Body of pancreas (tissue), 4 donors: ENCODE data around the gene PACSIN2. TPM values are rescaled to one million over a fixed set of nuclear protein-coding genes. Genes with fewer than 3 reads are reported as not detected.
"Not testable (repeated sequence)": the region's sequence is repeated elsewhere in the genome, so short reads cannot be mapped to it uniquely, and the experiment has no call there.

Source experiments
- ATAC-seq: fragments of 150-250 bp; one replicate; pipeline ENCODE4 v1.9.1; 2016
- DNase-seq, 4 donors: peaks; one replicate each; pipeline ENCODE4 v3.0.0-alpha.2; 2019
- H3K27ac ChIP-seq, 4 donors: fragments of 200-600 bp; sonication (generic); 1 replicate in 3 of 4; 2 replicates in 1 of 4; pipeline versions ENCODE4 v1.5.1 to v1.6.1; 2016 to 2019; ENCODE audit warnings: mild to moderate bottlenecking in 1 of 4, mixed read lengths in 1 of 4, moderate library complexity in 1 of 4
- H3K27me3 ChIP-seq, 2 donors: fragments of 200-600 bp; sonication (generic); one replicate each; pipeline ENCODE4 v1.6.0; 2016; ENCODE audit warnings: mild to moderate bottlenecking in 1 of 2
- H3K36me3 ChIP-seq, 2 donors: fragments of 200-600 bp; sonication (generic); replicated peaks in 1 of 2; 2 replicates each; pipeline ENCODE4 v1.5.1; 2016; ENCODE audit warnings: low read depth in 2 of 2; ENCODE audit not compliant: insufficient read depth in 1 of 2
- H3K4me1 ChIP-seq: fragments of 200-600 bp; sonication (generic); one replicate; pipeline ENCODE4 v1.6.0; 2016
- H3K4me3 ChIP-seq, 2 donors: fragments of 200-600 bp; sonication (generic); 1 replicate in 1 of 2; 2 replicates in 1 of 2; pipeline ENCODE4 v1.5.1; 2016 to 2019
- H3K9me3 ChIP-seq, 3 donors: fragments of 200-600 bp; sonication (generic); 1 replicate in 2 of 3; 2 replicates in 1 of 3; pipeline ENCODE4 v1.5.1; 2016
- POLR2A ChIP-seq, 3 donors: fragments of 450-650 bp; IDR thresholded peaks; one replicate each; pipeline ENCODE4 v1.6.1; 2016; ENCODE audit warnings: antibody characterized with exemption in 3 of 3, mild to moderate bottlenecking in 2 of 3
- WGBS, 2 donors: methylation state at CpG; one replicate each; pipeline ENCODE4 v1.1.5; 2017; 5-methylcytosine and 5-hydroxymethylcytosine counted together
- intact Hi-C: fragments of 100-400 bp; cut with DNase I; formaldehyde crosslinking; loops from one replicate; pipeline ENCODE4 v1.15.1; 2023
- total RNA-seq, 2 donors: library from RNA; depleted of rRNA; stranded (reverse); fragments of >200 nt; gene quantifications; one replicate each; pipeline ENCODE4 v1.1.0, GENCODE V29; 2016
- TF ChIP-seq, protein P1 (sequence below), 7 experiments: fragments of 450-650 bp in 4 of 7; fragments of 200-600 bp in 3 of 7; sonication (generic) in 3 of 7; IDR thresholded peaks; one replicate each; pipeline ENCODE4 v1.5.1; 2016 to 2019; ENCODE audit warnings: antibody characterized with exemption in 7 of 7

Gene PACSIN2
- total RNA-seq, 2 donors from 2014 or later = 117 to 118 TPM

GRCh38 chr22:43001271-43002201 is 13.4 kb downstream of the PACSIN2 start:
- no peak for TF ChIP-seq POLR2A (IDR thresholded peaks at IDR 0.05)
- TF ChIP-seq, protein P1, sequence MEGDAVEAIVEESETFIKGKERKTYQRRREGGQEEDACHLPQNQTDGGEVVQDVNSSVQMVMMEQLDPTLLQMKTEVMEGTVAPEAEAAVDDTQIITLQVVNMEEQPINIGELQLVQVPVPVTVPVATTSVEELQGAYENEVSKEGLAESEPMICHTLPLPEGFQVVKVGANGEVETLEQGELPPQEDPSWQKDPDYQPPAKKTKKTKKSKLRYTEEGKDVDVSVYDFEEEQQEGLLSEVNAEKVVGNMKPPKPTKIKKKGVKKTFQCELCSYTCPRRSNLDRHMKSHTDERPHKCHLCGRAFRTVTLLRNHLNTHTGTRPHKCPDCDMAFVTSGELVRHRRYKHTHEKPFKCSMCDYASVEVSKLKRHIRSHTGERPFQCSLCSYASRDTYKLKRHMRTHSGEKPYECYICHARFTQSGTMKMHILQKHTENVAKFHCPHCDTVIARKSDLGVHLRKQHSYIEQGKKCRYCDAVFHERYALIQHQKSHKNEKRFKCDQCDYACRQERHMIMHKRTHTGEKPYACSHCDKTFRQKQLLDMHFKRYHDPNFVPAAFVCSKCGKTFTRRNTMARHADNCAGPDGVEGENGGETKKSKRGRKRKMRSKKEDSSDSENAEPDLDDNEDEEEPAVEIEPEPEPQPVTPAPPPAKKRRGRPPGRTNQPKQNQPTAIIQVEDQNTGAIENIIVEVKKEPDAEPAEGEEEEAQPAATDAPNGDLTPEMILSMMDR (IDR thresholded peaks at IDR 0.05) = no peak
- Histone ChIP-seq H3K4me1 (peaks cover 91% of the 10 kb centered on the region), H3K9me3 (no peaks in the 10 kb centered on the region), H3K4me3 (no peak overlapping the region), H3K27me3 (no peaks in the 10 kb centered on the region), H3K27ac (peak overlapping the region; percentile 13 to 61 (median 51)), H3K36me3 (no peaks in the 10 kb centered on the region)
- no peak for DNase-seq
- intact Hi-C loops = loop anchor here (10.0 kb wide), 1 partner anchor 57 kb away; no protein-coding TSS in a partner anchor
- ATAC-seq = no peak
- 24 to 34% methylated on average over 3 of the region's 3 CpGs for WGBS, 2 donors

- ATAC-seq = no peak
- Histone ChIP-seq H3K9me3 (no peaks in the 10 kb centered on the region), H3K4me3 (no peak overlapping the region), H3K4me1 (peaks cover 91% of the 10 kb centered on the region), H3K27ac (peak overlapping the region in 3 of 4 donors; percentile 50 to 61 (median 52)), H3K36me3 (no peaks in the 10 kb centered on the region), H3K27me3 (no peaks in the 10 kb centered on the region)
- no peak for DNase-seq
- WGBS, 2 donors = 71 to 88% methylated on average over 4 to 8 of the region's 8 CpGs
- intact Hi-C loops = loop anchor here (10.0 kb wide), 1 partner anchor 56 kb away; no protein-coding TSS in a partner anchor
- TF ChIP-seq, protein P1 (IDR thresholded peaks at IDR 0.05) = no peak
- TF ChIP-seq POLR2A (IDR thresholded peaks at IDR 0.05) = no peak
These were observed 14.3 kb downstream of the PACSIN2 start for GRCh38 chr22:43000441-43001175.

DNA sequence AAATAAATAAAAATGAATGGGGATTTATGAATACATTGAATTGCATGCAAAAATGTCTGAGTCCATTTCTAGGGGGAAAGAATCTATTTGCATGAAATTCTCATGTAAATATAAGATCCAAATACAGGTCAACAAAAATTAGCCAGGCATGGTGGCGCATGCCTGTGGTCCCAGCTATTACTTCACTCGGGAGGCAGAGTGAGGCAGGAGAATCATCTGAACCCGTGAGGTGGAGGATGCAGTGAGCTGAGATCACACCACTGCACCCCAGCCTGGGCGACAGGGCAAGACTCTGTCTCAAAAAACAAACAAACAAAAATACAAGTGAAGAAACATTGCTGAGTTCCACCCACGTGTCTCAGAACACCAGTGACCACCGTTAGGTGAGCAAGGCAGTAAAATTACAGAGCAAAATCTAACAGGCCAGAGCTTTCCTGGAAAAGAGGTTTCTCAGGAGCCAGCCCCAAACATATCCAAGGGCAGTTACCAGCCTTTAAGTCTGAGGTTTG is 17.3 kb downstream of the PACSIN2 start:
- Histone ChIP-seq H3K4me1 (peaks cover 92% of the 10 kb centered on the region), H3K9me3 (no peaks in the 10 kb centered on the region), H3K27ac (peak overlapping the region; percentile 58 to 96 (median 94)), H3K4me3 (no peak overlapping the region), H3K36me3 (no peaks in the 10 kb centered on the region), H3K27me3 (no peaks in the 10 kb centered on the region)
- intact Hi-C loops = no loop called here
- DNase-seq (no peak), ATAC-seq (no peak)
- TF ChIP-seq, protein P1 (IDR thresholded peaks at IDR 0.05) = no peak
- TF ChIP-seq POLR2A (IDR thresholded peaks at IDR 0.05) = no peak
- WGBS, 2 donors = 60 to 63% methylated on average over 6 of the region's 6 CpGs

DNA sequence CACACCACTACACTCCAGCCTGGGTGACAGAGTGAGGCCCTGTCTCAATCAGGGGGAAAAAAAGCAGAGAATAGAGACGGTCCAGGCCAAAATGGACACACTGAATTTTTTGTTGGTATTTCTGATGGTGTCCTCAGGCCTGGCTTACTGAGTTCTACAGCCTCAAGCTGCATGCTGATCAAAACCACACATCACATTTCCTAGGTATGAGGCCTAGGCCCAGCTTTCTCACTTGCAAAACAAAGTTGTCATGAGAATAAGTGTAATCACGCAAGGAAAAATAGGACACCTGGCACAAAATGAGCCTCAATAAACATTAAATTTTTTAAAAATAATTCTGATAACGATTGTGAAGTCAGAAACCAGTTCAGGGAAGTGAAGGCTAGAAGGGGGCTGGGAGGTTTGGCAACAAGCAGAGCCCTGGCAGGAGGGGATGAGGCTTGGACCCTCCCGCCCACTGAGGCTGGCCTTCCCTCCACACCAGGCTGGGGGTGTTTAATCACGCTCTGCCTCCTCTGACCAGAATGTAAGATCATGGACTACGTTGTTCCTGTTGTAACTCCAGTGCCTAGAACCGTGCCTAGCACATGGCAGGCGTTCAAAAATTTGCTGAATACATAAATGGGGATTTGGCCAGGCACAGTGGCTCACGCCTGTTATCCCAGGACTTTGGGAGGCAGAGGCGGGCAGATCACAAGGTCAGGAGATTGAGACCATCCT is 18.1 kb downstream of the PACSIN2 start:
- H3K4me1 ChIP-seq = peaks cover 92% of the 10 kb centered on the region
- peak overlapping the region; percentile 93 to 96 (median 94) for H3K27ac ChIP-seq
- DNase-seq (peak; percentile 57 to 71 (median 64)), ATAC-seq (peak; percentile 37)
- WGBS, 2 donors = 14 to 19% methylated on average over 10 of the region's 10 CpGs
- H3K4me3 ChIP-seq = no peak overlapping the region
- intact Hi-C loops = no loop called here
- H3K27me3 ChIP-seq = no peaks in the 10 kb centered on the region
- H3K9me3 ChIP-seq = no peaks in the 10 kb centered on the region
- H3K36me3 ChIP-seq = no peaks in the 10 kb centered on the region
- TF ChIP-seq, protein P1 (IDR thresholded peaks at IDR 0.05) = no peak
- TF ChIP-seq POLR2A (IDR thresholded peaks at IDR 0.05) = peak in 2 of 3 donors; percentile 12 to 16

DNA sequence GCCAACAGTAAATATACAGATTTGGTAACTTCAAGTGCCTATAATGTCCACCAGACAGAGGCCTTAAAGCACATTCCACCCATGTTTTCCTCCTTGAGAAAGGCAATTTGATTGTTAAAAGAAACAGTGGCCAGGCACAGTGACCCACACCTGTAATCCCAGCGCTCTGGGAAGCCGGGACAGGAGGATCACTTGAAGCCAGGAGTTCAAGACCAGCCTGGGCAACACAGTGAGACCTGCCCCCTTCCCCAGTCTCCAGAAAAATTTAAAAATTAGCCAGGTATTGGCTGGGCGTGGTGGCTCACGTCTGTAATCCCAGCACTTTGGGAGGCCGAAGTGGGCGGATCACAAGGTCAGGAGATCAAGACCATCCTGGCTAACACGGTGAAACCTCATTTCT is 19.3 kb downstream of the PACSIN2 start:
- intact Hi-C loops, H3K9me3 ChIP-seq, H3K36me3 ChIP-seq, H3K4me3 ChIP-seq, H3K27me3 ChIP-seq, ATAC-seq: not testable (repeated sequence)
- peak in 1 of 4 donors; percentile 3 for DNase-seq
- 30 to 40% methylated on average over 5 to 7 of the region's 7 CpGs for WGBS, 2 donors
- peak overlapping the region; percentile 93 to 96 (median 94) for H3K27ac ChIP-seq
- H3K4me1 ChIP-seq = peaks cover 92% of the 10 kb centered on the region
